ENCODE measurements around the gene ANKZF1. TPM values are rescaled to one million over a fixed set of nuclear protein-coding genes. Genes with fewer than 3 reads are reported as not detected.
A peak's percentile ranks its signal among the peaks of the same experiment; 100 is the strongest.

ANKZF1 gene
- 10 to 100 TPM; 20.4 to 34.1 (median 27.6) TPM for total RNA-seq

- WGBS: under 1% methylated on average over 25 of the region's 80 CpGs
- intact Hi-C loops (cut with DNase I): loop anchor here (2.0 kb wide), 1 partner anchor 15 kb away; the partner anchor contains the start of genes GLB1L and STK16
- peaks cover 31 to 64% (median 54%) of the 10 kb centered on the region in 4 donors for H3K36me3 ChIP-seq
Observed at GRCh38 chr2:219229305-219230058, at the start of gene ANKZF1, which contains the start of gene ATG9A. Gene ANKZF1, plus strand, starts transcription at chr2:219229806. Its CDS starts 452 bp downstream, at chr2:219230258. Gene ATG9A, minus strand, starts transcription at chr2:219229636. Its CDS starts 1,612 bp downstream, at chr2:219228024.

GRCh38 chr2:219180961-219181360 lies 48.6 kb upstream of the ANKZF1 start:
- intact Hi-C loops (cut with DNase I): no loop called here
- H3K9me3 ChIP-seq: no peaks in the 10 kb centered on the region
- WGBS: 91% methylated on average over 5 of the region's 5 CpGs
- H3K27ac ChIP-seq (replicated peaks in 1 of 4): no peak overlapping the region
- peak; percentile 37 for DNase-seq (ENCODE audit: extremely low spot score)
- no peak for TF ChIP-seq EP300 (IDR thresholded peaks at IDR 0.05)
- no peak for TF ChIP-seq CTCF (IDR thresholded peaks at IDR 0.05)
- TF ChIP-seq POLR2AphosphoS5 (IDR thresholded peaks at IDR 0.05): no peak
- no peak for TF ChIP-seq POLR2A (IDR thresholded peaks at IDR 0.05; ENCODE audit: low read depth)
- H3K36me3 ChIP-seq: peaks cover 49 to 62% (median 54%) of the 10 kb centered on the region in 4 donors
- peaks cover 12 to 31% (median 19%) of the 10 kb centered on the region in 4 donors for H3K4me1 ChIP-seq
- H3K4me3 ChIP-seq: no peak overlapping the region
- no peaks in the 10 kb centered on the region for H3K27me3 ChIP-seq

More at GRCh38 chr2:219229305-219230058, at the start of gene ANKZF1, which contains the start of gene ATG9A:
- Histone ChIP-seq H3K4me1 (peaks cover 27 to 52% (median 40%) of the 10 kb centered on the region in 4 donors), H3K4me3 (peak within 1 kb of the TSS; percentile 63 to 88 (median 80)), H3K27ac (replicated peaks in 1 of 4) (peak within 1 kb of the TSS; percentile 90 to 98 (median 94)), H3K27me3 (no peaks in the 10 kb centered on the region), H3K9me3 (no peaks in the 10 kb centered on the region)
- DNase-seq (ENCODE audit: extremely low spot score): peak; percentile 100
- peak; percentile 51 for TF ChIP-seq POLR2A (IDR thresholded peaks at IDR 0.05; ENCODE audit: low read depth)
- TF ChIP-seq CTCF (IDR thresholded peaks at IDR 0.05): no peak
- TF ChIP-seq EP300 (IDR thresholded peaks at IDR 0.05): peak; percentile 28
- TF ChIP-seq POLR2AphosphoS5 (IDR thresholded peaks at IDR 0.05): peak; percentile 96 to 98

- DNase-seq (ENCODE audit: extremely low spot score): peak; percentile 31
- 83% methylated on average over 6 of the region's 6 CpGs for WGBS
- intact Hi-C loops (cut with DNase I): no loop called here
Observed at GRCh38 chr2:219181531-219181930, 48.1 kb upstream of the ANKZF1 start.

More at GRCh38 chr2:219181531-219181930, 48.1 kb upstream of the ANKZF1 start:
- TF ChIP-seq POLR2A (IDR thresholded peaks at IDR 0.05; ENCODE audit: low read depth) (no peak), POLR2AphosphoS5 (IDR thresholded peaks at IDR 0.05) (no peak), CTCF (IDR thresholded peaks at IDR 0.05) (no peak), EP300 (IDR thresholded peaks at IDR 0.05) (no peak)
- peaks cover 12 to 27% (median 17%) of the 10 kb centered on the region in 4 donors for H3K4me1 ChIP-seq
- no peaks in the 10 kb centered on the region for H3K27me3 ChIP-seq
- H3K27ac ChIP-seq (replicated peaks in 1 of 4): no peak overlapping the region
- H3K4me3 ChIP-seq: no peak overlapping the region
- H3K36me3 ChIP-seq: peaks cover 49 to 62% (median 54%) of the 10 kb centered on the region in 4 donors
- no peaks in the 10 kb centered on the region for H3K9me3 ChIP-seq
